HG03432 (cell line): ENCODE measurements around the gene TRIM38.
A peak's percentile ranks its signal among the peaks of the same experiment; 100 is the strongest.
"Not testable (repeated sequence)": the region's sequence is repeated elsewhere in the genome, so short reads cannot be mapped to it uniquely, and the experiment has no call there.

ENCODE experiments used
- ATAC-seq: cut with Tn5 transposase; IDR thresholded peaks from one replicate; pipeline ENCODE4 v1.9.1; 2021; ENCODE audit warnings: mild to moderate bottlenecking, moderate library complexity; ENCODE audit not compliant: unreplicated experiment

TRIM38 gene

GRCh38 chr6:25968769-25969168 is 6.2 kb downstream of the TRIM38 start:
- ATAC-seq: no peak

GRCh38 chr6:25971187-25971821 is 8.7 kb downstream of the TRIM38 start:
- no peak for ATAC-seq

GRCh38 chr6:25972128-25972527 is 9.5 kb downstream of the TRIM38 start:
- no peak for ATAC-seq

GRCh38 chr6:25972902-25973301 is 10.3 kb downstream of the TRIM38 start:
- no peak for ATAC-seq

- no peak for ATAC-seq
These were observed 11.4 kb downstream of the TRIM38 start for GRCh38 chr6:25973923-25974555.

- ATAC-seq: no peak
These were observed 13.4 kb downstream of the TRIM38 start for GRCh38 chr6:25975923-25976560.

- ATAC-seq: no peak
These were observed 18.3 kb downstream of the TRIM38 start for GRCh38 chr6:25980935-25981334.

- ATAC-seq: no peak
These were observed 19.1 kb downstream of the TRIM38 start for GRCh38 chr6:25981568-25982263.

- ATAC-seq: no peak
These were observed 21.7 kb downstream of the TRIM38 start for GRCh38 chr6:25984265-25984664.

GRCh38 chr6:25987845-25988244 is 25.2 kb downstream of the TRIM38 start:
- no peak for ATAC-seq

GRCh38 chr6:25990172-25990873 is 27.7 kb downstream of the TRIM38 start:
- no peak for ATAC-seq

GRCh38 chr6:25991785-25992412 is 29.3 kb downstream of the TRIM38 start:
- ATAC-seq: peak; percentile 54

- peak; percentile 92 for ATAC-seq
These were observed 30.1 kb downstream of the TRIM38 start for GRCh38 chr6:25992413-25993340.

- not testable (repeated sequence) for ATAC-seq
These were observed 30.7 kb downstream of the TRIM38 start for GRCh38 chr6:25993341-25993684.

- ATAC-seq: no peak
These were observed 32.9 kb downstream of the TRIM38 start for GRCh38 chr6:25995507-25995906.

GRCh38 chr6:25997921-25998320 is 35.3 kb downstream of the TRIM38 start:
- no peak for ATAC-seq

- no peak for ATAC-seq
These were observed 35.8 kb downstream of the TRIM38 start for GRCh38 chr6:25998379-25998778.

- ATAC-seq: not testable (repeated sequence)
These were observed 36.6 kb downstream of the TRIM38 start for GRCh38 chr6:25999225-25999624.

- ATAC-seq: no peak
These were observed 38.0 kb downstream of the TRIM38 start for GRCh38 chr6:26000366-26001144.
